Measurements from ENCODE around the gene MTREX.

DNA sequence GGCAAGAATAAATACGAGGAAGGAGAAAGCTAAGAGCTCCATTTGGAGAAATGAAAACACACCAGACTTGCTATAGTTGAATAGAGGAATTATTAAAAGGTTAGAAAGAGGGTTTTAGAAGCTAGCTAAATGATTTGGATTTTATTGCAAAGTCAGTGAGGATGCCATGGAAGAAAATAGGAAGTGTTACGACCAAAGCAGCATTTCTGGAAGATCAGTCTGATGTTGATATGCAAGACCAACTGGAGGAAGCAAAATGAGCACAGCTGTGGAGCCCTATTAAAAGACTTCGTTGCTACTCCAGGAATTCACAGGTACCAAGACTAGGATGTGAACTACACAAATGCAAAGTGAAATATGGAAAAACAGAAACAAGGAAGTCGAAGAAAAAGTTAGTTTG, 2.4 kb upstream of the MTREX start:
- TF ChIP-seq, protein P1, sequence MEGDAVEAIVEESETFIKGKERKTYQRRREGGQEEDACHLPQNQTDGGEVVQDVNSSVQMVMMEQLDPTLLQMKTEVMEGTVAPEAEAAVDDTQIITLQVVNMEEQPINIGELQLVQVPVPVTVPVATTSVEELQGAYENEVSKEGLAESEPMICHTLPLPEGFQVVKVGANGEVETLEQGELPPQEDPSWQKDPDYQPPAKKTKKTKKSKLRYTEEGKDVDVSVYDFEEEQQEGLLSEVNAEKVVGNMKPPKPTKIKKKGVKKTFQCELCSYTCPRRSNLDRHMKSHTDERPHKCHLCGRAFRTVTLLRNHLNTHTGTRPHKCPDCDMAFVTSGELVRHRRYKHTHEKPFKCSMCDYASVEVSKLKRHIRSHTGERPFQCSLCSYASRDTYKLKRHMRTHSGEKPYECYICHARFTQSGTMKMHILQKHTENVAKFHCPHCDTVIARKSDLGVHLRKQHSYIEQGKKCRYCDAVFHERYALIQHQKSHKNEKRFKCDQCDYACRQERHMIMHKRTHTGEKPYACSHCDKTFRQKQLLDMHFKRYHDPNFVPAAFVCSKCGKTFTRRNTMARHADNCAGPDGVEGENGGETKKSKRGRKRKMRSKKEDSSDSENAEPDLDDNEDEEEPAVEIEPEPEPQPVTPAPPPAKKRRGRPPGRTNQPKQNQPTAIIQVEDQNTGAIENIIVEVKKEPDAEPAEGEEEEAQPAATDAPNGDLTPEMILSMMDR (IDR thresholded peaks at IDR 0.05; ENCODE audit: low read depth, low read length): no peak
- no peak for TF ChIP-seq EZH2phosphoT487 (IDR thresholded peaks at IDR 0.05; ENCODE audit: low read depth)

Measured in OCI-LY3 (cell line).